Esophagus muscularis mucosa (tissue), 4 donors: ENCODE data around the gene TOM1. TPM values are rescaled to one million over a fixed set of nuclear protein-coding genes. Genes with fewer than 3 reads are reported as not detected.
A peak's percentile ranks its signal among the peaks of the same experiment; 100 is the strongest.

Experiments used
- DNase-seq: peaks from one replicate; pipeline ENCODE4 v3.0.0-alpha.2; 2017; ENCODE audit errors: extremely low spot score
- H3K27ac ChIP-seq, 4 donors: fragments of 200-600 bp; sonication (generic); replicated peaks in 1 of 4; 1 replicate in 3 of 4; 2 replicates in 1 of 4; pipeline ENCODE4 v1.5.1; 2016 to 2019; ENCODE audit warnings: mild to moderate bottlenecking in 1 of 4
- H3K27me3 ChIP-seq, 4 donors: fragments of 200-600 bp; sonication (generic); one replicate each; pipeline versions ENCODE4 v1.5.1 to v1.6.0; 2016 to 2019
- H3K36me3 ChIP-seq, 4 donors: fragments of 200-600 bp; sonication (generic); one replicate each; pipeline ENCODE4 v1.5.1; 2016 to 2019
- H3K4me1 ChIP-seq, 4 donors: fragments of 200-600 bp; sonication (generic); one replicate each; pipeline ENCODE4 v1.5.1; 2016 to 2019
- H3K4me3 ChIP-seq, 4 donors: fragments of 200-600 bp; sonication (generic); 1 replicate in 2 of 4; 2 replicates in 2 of 4; pipeline ENCODE4 v1.5.1; 2016 to 2019; ENCODE audit warnings: mild to moderate bottlenecking in 4 of 4, moderate library complexity in 1 of 4
- H3K9me3 ChIP-seq, 4 donors: fragments of 200-600 bp; sonication (generic); 1 replicate in 3 of 4; 2 replicates in 1 of 4; pipeline ENCODE4 v1.5.1; 2016 to 2019
- EP300 ChIP-seq: sonication (generic); formaldehyde crosslinking; IDR thresholded peaks from one replicate; pipeline ENCODE4 v1.6.1; 2017; ENCODE audit warnings: antibody characterized with exemption
- POLR2A ChIP-seq: fragments of 450-650 bp; IDR thresholded peaks from one replicate; pipeline ENCODE4 v1.6.1; 2017; ENCODE audit warnings: antibody characterized with exemption, moderate library complexity, mild to moderate bottlenecking, low read depth
- POLR2AphosphoS5 ChIP-seq, 2 donors: sonication (generic); formaldehyde crosslinking; IDR thresholded peaks; one replicate each; pipeline ENCODE4 v1.6.1; 2017; ENCODE audit warnings: antibody characterized with exemption in 2 of 2
- WGBS: methylation state at CpG from one replicate; pipeline ENCODE4 v1.1.5; 2018; 5-methylcytosine and 5-hydroxymethylcytosine counted together
- intact Hi-C: fragments of 100-400 bp; cut with DNase I; formaldehyde crosslinking; loops from one replicate; pipeline ENCODE4 v1.15.1; 2023
- total RNA-seq, 4 donors: library from RNA; depleted of rRNA; stranded (reverse); fragments of >200 nt; gene quantifications; one replicate each; pipeline versions ENCODE4 v1.1.0 to v1.2.1, GENCODE V29; 2016
- TF ChIP-seq, protein P1 (sequence below), 3 experiments: fragments of 200-600 bp in 2 of 3; fragments of 450-650 bp in 1 of 3; sonication (generic) in 2 of 3; IDR thresholded peaks; one replicate each; pipeline ENCODE4 v1.5.1; 2017 to 2019; ENCODE audit warnings: antibody characterized with exemption in 3 of 3, mild to moderate bottlenecking in 2 of 3, moderate library complexity in 1 of 3

TOM1 gene
- total RNA-seq, 4 donors from 2014 or later: 22.8 to 44.6 (median 35.8) TPM

DNA sequence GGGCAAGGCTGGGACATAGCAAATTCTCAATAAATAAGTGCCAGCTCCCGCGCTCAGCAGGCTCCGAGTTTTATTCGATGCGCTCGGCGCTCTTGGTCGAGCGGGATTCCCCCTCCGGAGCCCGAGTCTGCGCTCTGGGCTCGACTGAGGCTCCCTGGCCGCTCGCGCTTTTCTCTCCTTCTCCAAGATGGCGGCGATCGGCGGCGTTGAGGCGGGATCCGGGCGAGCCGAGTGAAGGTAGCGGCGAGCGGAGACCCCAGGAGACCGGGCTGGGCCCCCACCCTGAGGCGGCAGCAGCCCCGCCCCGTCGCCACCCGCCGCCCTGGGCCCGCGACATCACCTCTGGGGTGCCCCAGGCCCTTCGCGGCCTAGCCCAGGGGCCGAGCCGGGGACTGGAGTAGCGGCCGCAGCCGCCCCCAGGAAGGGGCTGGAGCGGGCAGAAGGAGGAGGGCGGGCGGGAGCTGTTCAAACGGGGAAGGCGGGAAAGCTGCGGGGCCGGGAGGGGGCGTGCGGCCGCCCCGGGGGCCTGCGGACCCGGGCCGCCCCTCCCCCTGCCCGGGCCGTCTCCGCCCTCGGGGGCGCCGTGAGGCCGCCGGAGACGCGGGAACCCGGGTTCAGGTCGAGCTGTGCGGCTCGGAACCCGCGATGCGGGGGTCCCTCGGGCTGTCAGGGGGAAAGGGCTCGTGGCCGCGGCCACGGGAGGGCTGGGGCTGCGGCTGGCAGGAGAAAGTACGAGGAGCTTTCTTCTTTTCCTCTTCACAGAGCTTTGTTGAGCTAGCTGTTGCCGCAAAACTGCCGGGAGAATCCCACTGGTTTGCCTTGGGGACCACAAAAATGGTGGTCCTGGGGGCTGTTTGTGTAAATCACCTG is 42.1 kb upstream of the TOM1 start, which contains the start of gene HMGXB4:
Gene HMGXB4, plus strand, starts transcription at position 173 of the 870 bp plus-strand sequence. CDS start 4,898 bp downstream, outside the sequence.
- H3K36me3 ChIP-seq: peaks cover 0 to 7% (median 4%) of the 10 kb centered on the region in 4 donors
- TF ChIP-seq EP300 (no peak), POLR2AphosphoS5 (IDR thresholded peaks at IDR 0.05) (peak; percentile 35 to 80), POLR2A (no peak)
- TF ChIP-seq, protein P1, sequence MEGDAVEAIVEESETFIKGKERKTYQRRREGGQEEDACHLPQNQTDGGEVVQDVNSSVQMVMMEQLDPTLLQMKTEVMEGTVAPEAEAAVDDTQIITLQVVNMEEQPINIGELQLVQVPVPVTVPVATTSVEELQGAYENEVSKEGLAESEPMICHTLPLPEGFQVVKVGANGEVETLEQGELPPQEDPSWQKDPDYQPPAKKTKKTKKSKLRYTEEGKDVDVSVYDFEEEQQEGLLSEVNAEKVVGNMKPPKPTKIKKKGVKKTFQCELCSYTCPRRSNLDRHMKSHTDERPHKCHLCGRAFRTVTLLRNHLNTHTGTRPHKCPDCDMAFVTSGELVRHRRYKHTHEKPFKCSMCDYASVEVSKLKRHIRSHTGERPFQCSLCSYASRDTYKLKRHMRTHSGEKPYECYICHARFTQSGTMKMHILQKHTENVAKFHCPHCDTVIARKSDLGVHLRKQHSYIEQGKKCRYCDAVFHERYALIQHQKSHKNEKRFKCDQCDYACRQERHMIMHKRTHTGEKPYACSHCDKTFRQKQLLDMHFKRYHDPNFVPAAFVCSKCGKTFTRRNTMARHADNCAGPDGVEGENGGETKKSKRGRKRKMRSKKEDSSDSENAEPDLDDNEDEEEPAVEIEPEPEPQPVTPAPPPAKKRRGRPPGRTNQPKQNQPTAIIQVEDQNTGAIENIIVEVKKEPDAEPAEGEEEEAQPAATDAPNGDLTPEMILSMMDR (IDR thresholded peaks at IDR 0.05): peak in 1 of 3 experiments; percentile 7
- peak within 1 kb of the TSS; percentile 90 to 96 (median 94) for H3K4me3 ChIP-seq
- no peaks in the 10 kb centered on the region for H3K27me3 ChIP-seq
- H3K9me3 ChIP-seq: no peaks in the 10 kb centered on the region
- H3K27ac ChIP-seq: peak within 1 kb of the TSS; percentile 92 to 99 (median 96)
- WGBS: 0% methylated on average over 30 of the region's 84 CpGs
- peaks cover 6 to 20% (median 16%) of the 10 kb centered on the region in 4 donors for H3K4me1 ChIP-seq
- peak; percentile 96 for DNase-seq
- intact Hi-C loops: no loop called here

DNA sequence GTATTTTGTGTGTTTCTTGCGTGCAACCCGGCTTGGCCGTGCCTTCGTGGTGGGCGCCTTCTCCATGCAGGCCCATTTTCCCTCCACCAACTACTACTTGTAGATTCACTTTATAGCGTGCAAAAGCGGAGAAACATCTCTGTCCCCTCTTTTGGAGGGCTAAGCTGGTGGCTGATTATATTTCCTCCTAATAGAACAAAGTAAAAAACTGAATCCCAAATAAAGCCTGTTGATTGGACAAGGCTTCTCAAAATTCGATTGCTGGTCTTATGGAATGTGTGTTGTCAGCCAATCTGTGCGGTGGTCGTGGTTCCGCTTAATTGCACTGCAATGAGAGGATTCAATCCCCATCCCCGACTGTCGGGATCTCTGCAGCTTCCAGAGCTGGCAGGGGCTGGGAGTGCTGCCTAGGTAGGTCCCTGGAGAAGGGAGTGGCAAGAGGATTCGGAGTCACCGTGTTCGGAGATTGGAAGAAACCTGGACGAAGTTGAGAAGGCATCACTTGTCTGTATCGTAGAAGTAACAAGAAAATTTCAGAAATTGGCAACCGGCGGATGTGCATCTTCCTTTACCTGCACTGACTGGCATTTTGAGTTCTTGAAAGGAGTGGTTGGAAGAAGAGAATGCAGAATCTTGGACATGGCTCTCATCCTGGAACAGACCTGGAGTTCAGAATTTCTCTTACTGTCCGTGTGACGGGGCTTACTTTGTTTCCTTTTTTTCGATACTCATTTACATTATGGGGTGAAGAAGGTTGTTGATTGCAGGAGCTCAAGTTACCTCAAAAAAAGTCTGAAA is 41.3 kb upstream of the TOM1 start:
- intact Hi-C loops: no loop called here
- H3K27me3 ChIP-seq: no peaks in the 10 kb centered on the region

DNA sequence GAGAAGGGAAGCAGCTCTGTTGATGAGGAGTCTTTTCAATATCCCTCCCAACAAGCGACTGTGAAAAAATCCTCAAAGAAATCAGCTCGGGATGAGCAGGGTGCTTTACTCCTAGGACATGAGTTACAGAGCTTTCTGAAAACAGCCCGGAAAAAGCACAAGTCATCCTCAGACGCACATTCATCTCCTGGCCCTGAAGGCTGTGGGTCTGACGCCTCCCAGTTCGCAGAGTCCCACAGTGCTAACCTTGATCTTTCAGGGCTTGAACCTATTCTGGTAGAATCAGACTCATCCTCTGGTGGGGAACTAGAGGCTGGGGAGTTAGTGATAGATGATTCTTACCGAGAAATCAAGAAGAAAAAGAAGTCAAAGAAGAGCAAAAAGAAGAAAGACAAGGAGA is 34.7 kb upstream of the TOM1 start:
- H3K4me3 ChIP-seq: no peak overlapping the region
- H3K27me3 ChIP-seq: no peaks in the 10 kb centered on the region
- no peak for TF ChIP-seq POLR2A
- TF ChIP-seq EP300: no peak
- TF ChIP-seq POLR2AphosphoS5 (IDR thresholded peaks at IDR 0.05): no peak
- TF ChIP-seq, protein P1 (IDR thresholded peaks at IDR 0.05): no peak
- intact Hi-C loops: no loop called here
- WGBS: 89% methylated on average over 7 of the region's 7 CpGs
- H3K9me3 ChIP-seq: no peaks in the 10 kb centered on the region
- H3K4me1 ChIP-seq: no peaks in the 10 kb centered on the region
- H3K36me3 ChIP-seq: peaks cover 38 to 79% (median 74%) of the 10 kb centered on the region in 4 donors
- H3K27ac ChIP-seq: no peak overlapping the region
- no peak for DNase-seq

More for the DNA sequence above, 41.3 kb upstream of the TOM1 start:
- 34% methylated on average over 23 of the region's 23 CpGs for WGBS
- H3K36me3 ChIP-seq: peaks cover 4 to 15% (median 12%) of the 10 kb centered on the region in 4 donors
- H3K27ac ChIP-seq: peak overlapping the region; percentile 92 to 99 (median 96)
- no peak for DNase-seq
- H3K9me3 ChIP-seq: no peaks in the 10 kb centered on the region
- H3K4me1 ChIP-seq: peaks cover 6 to 20% (median 16%) of the 10 kb centered on the region in 4 donors
- TF ChIP-seq POLR2AphosphoS5 (IDR thresholded peaks at IDR 0.05) (no peak), POLR2A (no peak), EP300 (no peak)
- TF ChIP-seq, protein P1 (IDR thresholded peaks at IDR 0.05): no peak
- peak overlapping the region; percentile 90 to 96 (median 94) for H3K4me3 ChIP-seq

DNA sequence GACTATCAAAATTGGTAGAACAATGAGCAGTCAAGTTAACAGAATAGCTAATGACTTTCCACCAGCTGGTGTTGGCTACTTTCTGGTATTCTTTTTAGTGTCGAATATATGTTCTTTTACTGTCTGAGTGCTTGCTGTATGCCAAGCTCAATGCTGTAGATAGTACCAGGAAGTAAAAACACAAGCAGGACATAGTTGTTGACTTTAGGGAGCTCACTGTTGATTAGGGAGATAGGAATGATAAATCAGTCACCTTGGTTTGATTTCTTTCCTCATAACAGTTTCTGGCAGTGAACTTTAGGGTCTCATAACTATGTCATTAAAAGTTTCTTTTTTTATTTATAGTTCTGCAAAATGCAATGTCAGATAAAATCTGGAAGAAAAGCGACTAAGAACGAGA is 33.4 kb upstream of the TOM1 start:
- TF ChIP-seq POLR2A: no peak
- no peak for TF ChIP-seq POLR2AphosphoS5 (IDR thresholded peaks at IDR 0.05)
- TF ChIP-seq EP300: no peak
- TF ChIP-seq, protein P1 (IDR thresholded peaks at IDR 0.05): no peak
- Histone ChIP-seq H3K36me3 (peaks cover 38 to 90% (median 80%) of the 10 kb centered on the region in 4 donors), H3K27me3 (no peaks in the 10 kb centered on the region), H3K4me3 (no peak overlapping the region), H3K27ac (no peak overlapping the region), H3K4me1 (no peaks in the 10 kb centered on the region), H3K9me3 (no peaks in the 10 kb centered on the region)
- intact Hi-C loops: no loop called here
- no peak for DNase-seq
- 87% methylated on average over 3 of the region's 3 CpGs for WGBS
